SJCRH30 (cell line): Measurements from ENCODE around the gene TSPAN5. TPM values are rescaled to one million over a fixed set of nuclear protein-coding genes. Genes with fewer than 3 reads are reported as not detected.

Source experiments
- DNase-seq, 2 experiments: peaks; one replicate each; pipeline ENCODE4 v3.0.0-alpha.2; 2015 to 2020
- H3K27ac ChIP-seq: fragments of 250-450 bp; sonication (Bioruptor Pico); 2 replicates; pipeline ENCODE4 v1.5.1; 2020; ENCODE audit warnings: mild to moderate bottlenecking, moderate library complexity
- H3K27me3 ChIP-seq: fragments of 250-450 bp; sonication (Bioruptor Pico); 2 replicates; pipeline ENCODE4 v1.5.1; 2020; ENCODE audit warnings: mild to moderate bottlenecking, moderate library complexity
- H3K36me3 ChIP-seq: fragments of 250-450 bp; sonication (Bioruptor Pico); 2 replicates; pipeline ENCODE4 v1.5.1; 2020; ENCODE audit warnings: mild to moderate bottlenecking, moderate library complexity
- H3K4me1 ChIP-seq: fragments of 250-450 bp; sonication (Bioruptor Pico); 2 replicates; pipeline ENCODE4 v1.5.1; 2020; ENCODE audit warnings: mild to moderate bottlenecking, moderate library complexity
- H3K4me3 ChIP-seq: fragments of 250-450 bp; sonication (Bioruptor Pico); 2 replicates; pipeline ENCODE4 v1.5.1; 2020; ENCODE audit warnings: mild to moderate bottlenecking, moderate library complexity
- H3K9me3 ChIP-seq: fragments of 250-450 bp; sonication (Bioruptor Pico); replicated peaks from 2 replicates; pipeline ENCODE4 v1.5.1; 2020; ENCODE audit warnings: mild to moderate bottlenecking, moderate library complexity
- total RNA-seq: library from RNA; depleted of rRNA; stranded (reverse); fragments of >200 nt; shearing (Covaris generic); gene quantifications from 2 replicates; pipeline ENCODE4 v1.2.3, GENCODE V29; 2014

TSPAN5 gene
- total RNA-seq, 1 experiment from 2014 or later = 27.2 TPM

DNA sequence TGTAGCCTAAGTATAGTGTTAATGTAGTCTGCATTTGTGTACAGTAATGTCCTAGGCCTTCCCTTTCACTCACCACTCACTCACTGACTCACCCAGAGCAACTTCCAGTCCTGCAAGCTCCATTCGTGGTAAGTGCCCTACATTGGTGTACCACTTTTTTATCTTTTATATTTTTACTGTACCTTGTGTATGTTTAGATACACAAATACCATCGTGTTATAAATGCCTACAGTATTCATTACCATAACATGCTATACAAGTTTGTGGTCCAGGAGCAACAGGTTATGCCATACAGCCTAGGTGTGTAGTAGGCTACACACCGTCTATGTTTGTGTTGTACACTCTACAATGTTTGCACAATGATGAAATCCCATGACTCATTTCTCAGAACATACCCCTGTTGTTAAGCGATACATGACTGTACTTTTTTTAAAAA, 15.4 kb downstream of the TSPAN5 start:
- Histone ChIP-seq H3K27me3 (no peaks in the 10 kb centered on the region), H3K9me3 (no peaks in the 10 kb centered on the region), H3K4me1 (no peaks in the 10 kb centered on the region), H3K36me3 (no peaks in the 10 kb centered on the region), H3K4me3 (no peak overlapping the region), H3K27ac (no peak overlapping the region)
- no peak for DNase-seq

DNA sequence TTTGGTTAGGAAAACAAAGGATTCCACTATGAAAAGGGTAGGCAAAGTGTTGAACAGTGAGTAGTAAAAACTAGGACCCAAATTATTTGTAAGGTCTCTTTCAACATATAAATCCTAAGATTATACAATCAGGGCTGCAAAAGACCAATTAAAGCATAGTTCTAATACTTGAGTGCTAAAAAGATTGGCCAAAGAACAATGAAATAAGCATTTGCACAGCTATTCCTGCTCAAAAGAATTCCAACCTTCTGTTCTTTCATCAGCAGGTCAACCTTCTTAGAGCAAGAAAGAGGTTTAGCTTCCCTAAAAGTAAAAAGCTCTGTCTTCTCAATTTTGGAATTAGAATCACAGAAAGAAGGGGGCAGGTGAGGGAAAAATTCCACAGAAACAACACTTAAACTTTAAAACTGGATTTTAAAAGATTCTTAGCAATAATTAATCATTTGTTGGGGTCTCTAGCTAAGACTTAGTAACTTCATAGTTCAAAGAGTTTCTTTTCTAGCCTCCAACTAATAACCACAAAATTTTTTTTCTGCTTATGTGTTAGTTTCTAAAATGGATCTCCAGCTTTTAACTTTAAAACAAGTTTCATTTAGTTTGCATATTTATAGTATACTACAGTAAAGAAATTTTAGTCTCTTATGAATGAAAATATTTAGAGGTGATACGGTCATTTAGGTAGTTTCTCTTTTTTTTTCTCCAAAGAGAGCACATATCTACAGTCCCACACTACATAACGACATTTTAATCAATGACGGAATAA, 16.3 kb downstream of the TSPAN5 start:
- no peak overlapping the region for H3K27ac ChIP-seq
- no peaks in the 10 kb centered on the region for H3K4me1 ChIP-seq
- DNase-seq = no peak
- no peaks in the 10 kb centered on the region for H3K27me3 ChIP-seq
- no peaks in the 10 kb centered on the region for H3K9me3 ChIP-seq
- no peak overlapping the region for H3K4me3 ChIP-seq
- H3K36me3 ChIP-seq = no peaks in the 10 kb centered on the region

DNA sequence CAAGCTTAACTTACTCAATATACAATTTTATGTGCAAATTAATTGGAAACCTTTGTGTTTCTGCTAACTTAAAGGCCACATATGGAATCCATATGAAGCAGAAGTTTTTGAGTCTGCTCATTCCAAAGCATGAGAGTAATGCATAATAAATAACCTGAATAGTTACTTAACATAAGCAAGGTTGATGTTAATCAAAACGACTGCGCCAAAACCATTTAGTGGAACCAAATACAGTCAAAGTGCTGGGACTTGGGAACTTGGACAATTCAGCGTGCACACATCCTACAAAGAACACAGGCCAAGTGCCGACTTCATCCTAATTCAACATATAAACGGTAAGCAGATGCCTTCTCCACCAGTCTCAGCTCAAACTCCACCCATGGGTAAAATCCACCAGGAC, 17.0 kb downstream of the TSPAN5 start:
- H3K9me3 ChIP-seq = no peaks in the 10 kb centered on the region
- no peak for DNase-seq
- H3K4me1 ChIP-seq = no peaks in the 10 kb centered on the region
- no peaks in the 10 kb centered on the region for H3K27me3 ChIP-seq
- H3K36me3 ChIP-seq = no peaks in the 10 kb centered on the region
- no peak overlapping the region for H3K4me3 ChIP-seq
- H3K27ac ChIP-seq = no peak overlapping the region

DNA sequence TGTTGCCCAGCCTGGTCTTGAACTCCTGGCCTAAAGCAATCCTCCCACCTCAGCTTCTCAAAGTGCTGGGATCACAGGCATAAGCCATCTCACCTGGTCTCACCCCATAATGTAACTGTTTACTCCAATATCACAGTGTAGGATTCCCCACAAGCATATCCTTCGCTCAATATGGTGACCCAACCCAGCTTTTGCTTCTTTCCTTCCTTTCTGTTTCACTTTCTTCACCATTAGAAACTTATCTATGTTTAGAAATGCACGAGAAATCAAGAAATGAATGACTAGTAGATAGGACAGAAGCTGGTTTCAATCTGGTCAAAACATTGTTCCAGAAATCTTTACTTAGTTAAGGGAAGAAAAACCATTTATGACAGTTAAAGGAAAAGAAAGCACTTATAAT, 18.9 kb downstream of the TSPAN5 start:
- Histone ChIP-seq H3K4me3 (no peak overlapping the region), H3K27ac (no peak overlapping the region)

DNA sequence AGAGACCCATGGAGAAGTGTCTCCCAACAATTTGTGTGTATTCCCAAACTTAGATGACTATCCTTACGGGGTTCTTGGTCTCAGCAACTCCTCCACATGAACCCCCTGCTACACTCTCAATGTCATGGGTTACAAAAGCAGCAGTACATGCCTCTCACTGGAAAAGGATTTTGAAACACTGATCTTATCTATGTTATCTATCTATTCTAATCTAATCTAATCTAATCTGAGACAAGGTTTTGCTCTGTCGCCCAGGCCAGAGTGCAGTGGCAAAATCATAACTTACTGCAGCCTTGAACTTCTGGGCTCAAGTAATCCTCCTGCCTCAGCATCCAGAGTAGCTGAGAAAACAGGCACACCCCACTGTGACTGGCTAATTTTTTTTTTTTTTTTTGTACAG, 19.3 kb downstream of the TSPAN5 start:
- DNase-seq = no peak
- Histone ChIP-seq H3K4me1 (no peaks in the 10 kb centered on the region), H3K27ac (no peak overlapping the region), H3K36me3 (no peaks in the 10 kb centered on the region), H3K9me3 (no peaks in the 10 kb centered on the region), H3K27me3 (no peaks in the 10 kb centered on the region), H3K4me3 (no peak overlapping the region)

More for the DNA sequence above, 18.9 kb downstream of the TSPAN5 start:
- H3K9me3 ChIP-seq = no peaks in the 10 kb centered on the region
- no peaks in the 10 kb centered on the region for H3K36me3 ChIP-seq
- H3K4me1 ChIP-seq = no peaks in the 10 kb centered on the region
- DNase-seq = no peak
- H3K27me3 ChIP-seq = no peaks in the 10 kb centered on the region

DNA sequence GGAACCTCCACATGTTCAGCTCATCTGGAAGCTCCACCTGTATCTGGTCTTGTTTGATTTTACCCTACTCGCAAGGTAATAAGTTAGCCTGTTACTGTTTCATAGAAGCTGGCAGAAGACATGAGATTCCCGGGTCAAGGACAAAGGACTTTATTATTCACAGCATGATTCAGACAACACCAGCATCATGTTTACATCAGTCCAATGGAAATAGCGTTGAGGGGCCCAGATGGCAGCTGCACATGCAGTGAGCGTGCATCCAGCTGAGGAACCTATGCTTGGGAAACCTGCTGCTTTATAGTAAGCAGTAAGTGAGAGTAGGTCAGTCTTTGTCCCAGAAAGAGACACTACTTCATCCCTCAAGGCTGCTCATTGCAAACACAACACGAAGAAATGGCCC, 19.8 kb downstream of the TSPAN5 start:
- H3K27ac ChIP-seq = no peak overlapping the region
- no peaks in the 10 kb centered on the region for H3K36me3 ChIP-seq
- no peak overlapping the region for H3K4me3 ChIP-seq
- H3K9me3 ChIP-seq = no peaks in the 10 kb centered on the region
- H3K4me1 ChIP-seq = no peaks in the 10 kb centered on the region
- H3K27me3 ChIP-seq = no peaks in the 10 kb centered on the region
- peak in 1 of 2 experiments; percentile 17 for DNase-seq

DNA sequence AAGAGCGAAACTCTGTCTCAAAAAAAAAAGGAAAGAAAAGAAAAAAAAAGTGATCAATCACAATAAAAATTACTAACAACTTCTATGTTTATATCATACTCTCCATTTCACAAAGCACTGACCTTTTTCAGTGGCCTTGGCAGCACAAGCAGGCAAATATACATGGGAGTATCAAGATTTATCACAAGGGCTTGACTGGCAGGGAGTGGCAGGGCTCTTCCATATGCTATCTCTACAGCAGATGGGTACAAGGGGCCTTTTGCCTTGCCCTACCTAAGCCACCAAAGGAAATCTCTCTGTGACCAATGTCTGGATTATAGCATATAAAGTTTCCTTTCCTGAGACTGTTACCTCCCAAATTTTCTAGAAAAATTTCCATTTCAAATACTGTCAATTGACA, 24.4 kb downstream of the TSPAN5 start:
- DNase-seq = no peak
- no peaks in the 10 kb centered on the region for H3K9me3 ChIP-seq
- no peaks in the 10 kb centered on the region for H3K4me1 ChIP-seq
- H3K4me3 ChIP-seq = no peak overlapping the region
- no peaks in the 10 kb centered on the region for H3K27me3 ChIP-seq
- H3K27ac ChIP-seq = no peak overlapping the region
- H3K36me3 ChIP-seq = no peaks in the 10 kb centered on the region

DNA sequence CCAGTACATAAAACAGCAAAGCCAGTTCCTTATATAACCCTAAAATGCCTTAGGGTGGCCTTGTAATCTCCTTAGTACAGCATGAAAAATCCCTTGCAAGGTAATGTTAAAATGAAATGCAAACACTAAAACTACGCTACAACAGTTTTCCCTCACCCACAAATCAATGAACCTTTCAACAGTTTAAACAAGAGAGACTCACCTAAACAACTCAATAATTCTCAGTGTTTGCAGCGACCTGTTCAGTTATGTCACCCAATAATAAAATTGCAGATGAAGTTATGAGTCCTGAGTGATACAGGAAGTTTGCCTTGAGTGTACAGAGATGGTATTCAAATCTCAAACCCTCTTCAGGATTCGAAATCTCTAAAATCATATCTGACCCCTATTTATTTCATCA, 25.3 kb downstream of the TSPAN5 start:
- H3K9me3 ChIP-seq = no peaks in the 10 kb centered on the region
- no peaks in the 10 kb centered on the region for H3K27me3 ChIP-seq

DNA sequence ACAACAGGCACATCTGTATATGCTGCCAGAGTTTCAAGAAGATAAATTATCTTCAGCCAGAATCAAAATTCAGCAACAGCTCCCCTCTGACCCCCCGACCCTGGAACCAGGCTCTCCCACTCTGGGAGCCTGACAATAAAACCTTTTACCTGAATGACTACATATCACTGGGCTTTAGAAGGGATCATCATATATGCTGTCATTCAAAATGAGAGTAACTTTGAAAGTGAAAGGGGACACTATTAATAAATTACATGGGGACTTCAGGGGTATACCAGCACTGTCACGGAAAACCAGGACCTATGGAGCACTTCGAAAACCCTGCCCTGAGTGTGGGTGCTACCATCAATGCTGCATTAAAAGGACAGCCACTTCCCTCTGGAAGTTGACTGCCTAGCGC, 26.2 kb downstream of the TSPAN5 start:
- no peaks in the 10 kb centered on the region for H3K9me3 ChIP-seq
- no peaks in the 10 kb centered on the region for H3K27me3 ChIP-seq
- no peaks in the 10 kb centered on the region for H3K36me3 ChIP-seq
- H3K4me3 ChIP-seq = no peak overlapping the region
- H3K27ac ChIP-seq = no peak overlapping the region
- no peak for DNase-seq
- H3K4me1 ChIP-seq = no peaks in the 10 kb centered on the region

More for the DNA sequence above, 25.3 kb downstream of the TSPAN5 start:
- no peaks in the 10 kb centered on the region for H3K4me1 ChIP-seq
- no peaks in the 10 kb centered on the region for H3K36me3 ChIP-seq
- H3K4me3 ChIP-seq = no peak overlapping the region
- no peak overlapping the region for H3K27ac ChIP-seq
- no peak for DNase-seq

DNA sequence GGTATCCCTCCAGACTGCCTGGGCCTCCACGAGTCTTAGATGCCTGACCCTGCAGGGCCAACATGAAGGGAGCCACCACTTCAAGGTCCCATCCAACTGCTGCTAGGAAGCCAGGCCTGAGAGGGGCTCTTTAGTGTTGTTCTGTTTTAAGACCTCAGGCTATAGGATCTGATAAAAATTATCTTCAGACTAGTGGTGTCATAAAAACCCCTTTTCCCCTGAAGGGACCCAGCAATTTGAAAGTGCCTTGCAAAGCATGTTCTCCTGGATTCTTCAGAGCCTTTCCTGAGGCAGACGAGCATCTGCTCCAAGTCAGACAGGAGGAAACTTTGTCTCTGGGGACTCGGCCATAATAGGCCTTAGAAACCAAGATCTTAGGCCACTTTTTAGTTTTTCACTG, 26.9 kb downstream of the TSPAN5 start:
- H3K4me3 ChIP-seq = no peak overlapping the region
- H3K27me3 ChIP-seq = no peaks in the 10 kb centered on the region
- H3K9me3 ChIP-seq = no peaks in the 10 kb centered on the region
- no peak overlapping the region for H3K27ac ChIP-seq
- DNase-seq = no peak
- no peaks in the 10 kb centered on the region for H3K36me3 ChIP-seq
- no peaks in the 10 kb centered on the region for H3K4me1 ChIP-seq

DNA sequence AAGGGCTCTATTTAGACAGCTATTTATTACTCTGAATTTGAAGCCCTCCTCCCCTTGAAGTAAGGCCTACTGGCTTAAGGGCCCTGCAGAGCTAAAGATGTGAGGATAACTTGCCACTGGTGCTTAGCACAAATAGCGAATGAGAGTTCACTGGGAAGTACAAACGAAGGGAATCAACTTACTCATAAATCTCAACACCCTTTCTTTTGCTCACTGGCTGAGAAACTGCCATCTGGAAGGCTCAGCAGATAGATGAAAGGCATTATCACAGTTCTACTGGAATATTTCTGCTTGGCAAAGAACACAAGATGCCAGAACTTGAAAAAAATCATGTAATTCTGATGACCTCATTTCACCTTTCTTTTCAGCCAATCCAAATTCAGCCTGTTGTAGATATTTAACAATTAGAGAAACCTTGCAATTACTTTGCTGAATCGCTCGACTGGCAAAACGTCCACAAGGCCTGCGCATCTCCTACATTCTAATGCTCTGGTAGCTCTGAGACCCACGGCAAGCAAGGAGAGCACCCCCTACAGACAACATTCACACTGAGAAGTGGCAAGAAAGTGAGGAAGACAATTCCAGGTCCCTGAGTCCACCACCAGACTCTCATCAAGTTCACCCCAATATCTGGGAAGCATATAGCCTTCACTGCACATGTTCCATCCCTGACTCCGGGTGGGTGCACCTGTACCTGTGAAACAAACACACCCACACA, 27.5 kb downstream of the TSPAN5 start:
- no peak overlapping the region for H3K27ac ChIP-seq

DNA sequence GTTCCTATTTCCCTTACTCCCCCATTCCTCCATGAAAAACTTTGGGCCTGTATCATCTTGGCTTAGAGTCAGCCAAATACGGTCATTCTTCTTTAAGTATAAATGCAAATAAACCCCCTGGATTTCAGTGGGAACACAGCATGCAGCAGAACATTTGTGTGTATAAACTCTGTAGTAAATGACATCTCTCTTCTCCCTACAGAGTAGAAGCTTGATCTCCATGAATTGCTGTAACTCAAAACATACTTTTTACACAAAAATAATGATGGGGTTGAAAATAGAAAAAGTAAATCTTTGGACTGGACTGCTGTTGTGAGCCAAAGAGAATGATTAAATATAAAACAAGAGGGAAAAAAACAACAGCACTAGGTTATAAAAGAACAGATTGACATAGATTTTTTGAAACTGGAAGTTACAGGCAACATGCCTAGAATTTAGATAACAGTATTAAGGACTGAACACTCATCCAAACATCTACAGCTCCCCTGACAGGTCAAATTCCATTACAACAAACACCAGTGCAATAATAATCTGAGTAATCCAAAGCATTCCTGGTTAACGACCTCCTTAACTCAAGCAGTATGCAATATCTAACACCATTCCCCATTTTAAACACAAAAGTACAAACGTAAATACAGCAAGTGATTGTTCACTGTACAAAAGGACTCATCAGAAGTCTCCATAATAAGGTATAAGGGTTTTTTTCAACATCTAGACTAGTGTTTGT, 30.7 kb downstream of the TSPAN5 start:
- Histone ChIP-seq H3K36me3 (no peaks in the 10 kb centered on the region), H3K4me1 (no peaks in the 10 kb centered on the region), H3K4me3 (no peak overlapping the region), H3K9me3 (no peaks in the 10 kb centered on the region), H3K27ac (no peak overlapping the region), H3K27me3 (no peaks in the 10 kb centered on the region)
- no peak for DNase-seq

More for the DNA sequence above, 27.5 kb downstream of the TSPAN5 start:
- H3K4me3 ChIP-seq = no peak overlapping the region
- no peaks in the 10 kb centered on the region for H3K4me1 ChIP-seq
- no peak for DNase-seq
- no peaks in the 10 kb centered on the region for H3K27me3 ChIP-seq
- H3K36me3 ChIP-seq = no peaks in the 10 kb centered on the region
- no peaks in the 10 kb centered on the region for H3K9me3 ChIP-seq

DNA sequence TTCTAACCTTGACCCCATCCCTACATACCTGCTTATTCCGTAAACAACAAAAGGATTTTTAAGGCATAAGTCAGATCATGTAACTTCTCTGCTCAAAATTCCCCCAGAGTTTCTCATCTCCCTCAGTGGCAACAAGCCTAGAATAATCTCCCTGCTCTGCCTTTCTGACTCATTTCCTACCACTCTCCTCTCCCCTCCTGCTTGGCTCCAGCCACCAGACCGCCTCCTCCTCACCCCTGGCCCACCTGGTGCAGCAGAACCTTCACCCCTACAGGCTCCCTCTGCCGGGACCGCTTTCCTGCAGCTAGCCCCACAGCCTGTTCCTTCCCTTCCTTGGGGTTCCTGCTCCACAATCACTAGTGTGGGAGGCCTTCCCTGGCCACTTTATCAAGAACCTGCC, 32.1 kb downstream of the TSPAN5 start:
- Histone ChIP-seq H3K9me3 (no peaks in the 10 kb centered on the region), H3K36me3 (no peaks in the 10 kb centered on the region), H3K4me3 (no peak overlapping the region), H3K4me1 (no peaks in the 10 kb centered on the region), H3K27ac (no peak overlapping the region), H3K27me3 (no peaks in the 10 kb centered on the region)
- no peak for DNase-seq

DNA sequence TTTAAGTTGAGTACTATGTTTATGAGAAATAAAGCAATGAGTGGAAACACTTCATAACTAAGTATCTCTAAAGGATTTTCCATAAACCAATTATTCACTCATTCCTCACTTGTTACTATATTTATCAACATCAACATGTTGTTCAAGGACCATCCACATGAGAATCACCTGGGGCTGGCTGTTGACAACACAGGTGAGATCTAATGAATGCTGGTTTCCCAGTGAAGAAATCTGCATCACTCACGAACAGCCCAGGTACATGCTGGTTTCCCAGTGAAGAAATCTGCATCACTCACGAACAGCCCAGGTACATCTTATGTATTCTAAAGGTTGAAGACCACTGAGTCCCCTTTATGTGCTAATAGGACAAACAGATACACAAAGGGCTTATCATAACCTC, 32.5 kb downstream of the TSPAN5 start:
- H3K27ac ChIP-seq = no peak overlapping the region
- H3K9me3 ChIP-seq = no peaks in the 10 kb centered on the region
- no peak overlapping the region for H3K4me3 ChIP-seq
- H3K27me3 ChIP-seq = no peaks in the 10 kb centered on the region
- H3K36me3 ChIP-seq = no peaks in the 10 kb centered on the region
- H3K4me1 ChIP-seq = no peaks in the 10 kb centered on the region
- DNase-seq = no peak

DNA sequence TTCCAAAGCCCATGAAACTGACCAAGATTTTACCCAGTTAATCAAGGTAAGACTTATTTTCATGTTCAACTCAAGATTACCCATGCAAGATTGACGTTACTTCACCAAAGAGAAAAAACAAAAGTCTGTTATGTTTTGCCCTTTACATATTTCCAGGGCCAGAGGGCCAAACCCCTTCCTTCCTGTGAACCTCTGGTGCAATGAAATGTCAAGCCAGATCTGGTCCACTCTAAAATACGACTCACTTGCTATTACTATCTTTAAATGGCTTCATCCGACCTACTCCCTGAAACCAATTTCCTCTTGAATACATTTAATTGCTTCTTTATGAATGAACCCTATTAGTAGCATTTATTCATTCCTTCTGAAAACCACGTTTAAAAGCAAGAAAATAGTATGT, 33.0 kb downstream of the TSPAN5 start:
- no peak overlapping the region for H3K4me3 ChIP-seq
- no peaks in the 10 kb centered on the region for H3K36me3 ChIP-seq
- no peaks in the 10 kb centered on the region for H3K27me3 ChIP-seq
- no peaks in the 10 kb centered on the region for H3K4me1 ChIP-seq
- no peak for DNase-seq
- no peaks in the 10 kb centered on the region for H3K9me3 ChIP-seq
- H3K27ac ChIP-seq = no peak overlapping the region
